Fibroblast of lung (primary cell): ENCODE measurements around the gene GPR55.

Experiments used
- EZH2 ChIP-seq: IDR thresholded peaks from 2 replicates; pipeline ENCODE4 v1.5.1; 2012; ENCODE audit warnings: low read length, control low read depth, mild to moderate bottlenecking; ENCODE audit errors: missing control alignments
- TF ChIP-seq, protein P1 (sequence below), 2 donors: IDR thresholded peaks in 1 of 2; conservative IDR thresholded peaks in 1 of 2; 1 replicate in 1 of 2; 2 replicates in 1 of 2; pipeline ENCODE4 v1.5.1; 2011 to 2012; ENCODE audit warnings: low read length in 2 of 2, control low read depth in 1 of 2, inconsistent platforms in 1 of 2, low read depth in 1 of 2, mild to moderate bottlenecking in 1 of 2

DNA sequence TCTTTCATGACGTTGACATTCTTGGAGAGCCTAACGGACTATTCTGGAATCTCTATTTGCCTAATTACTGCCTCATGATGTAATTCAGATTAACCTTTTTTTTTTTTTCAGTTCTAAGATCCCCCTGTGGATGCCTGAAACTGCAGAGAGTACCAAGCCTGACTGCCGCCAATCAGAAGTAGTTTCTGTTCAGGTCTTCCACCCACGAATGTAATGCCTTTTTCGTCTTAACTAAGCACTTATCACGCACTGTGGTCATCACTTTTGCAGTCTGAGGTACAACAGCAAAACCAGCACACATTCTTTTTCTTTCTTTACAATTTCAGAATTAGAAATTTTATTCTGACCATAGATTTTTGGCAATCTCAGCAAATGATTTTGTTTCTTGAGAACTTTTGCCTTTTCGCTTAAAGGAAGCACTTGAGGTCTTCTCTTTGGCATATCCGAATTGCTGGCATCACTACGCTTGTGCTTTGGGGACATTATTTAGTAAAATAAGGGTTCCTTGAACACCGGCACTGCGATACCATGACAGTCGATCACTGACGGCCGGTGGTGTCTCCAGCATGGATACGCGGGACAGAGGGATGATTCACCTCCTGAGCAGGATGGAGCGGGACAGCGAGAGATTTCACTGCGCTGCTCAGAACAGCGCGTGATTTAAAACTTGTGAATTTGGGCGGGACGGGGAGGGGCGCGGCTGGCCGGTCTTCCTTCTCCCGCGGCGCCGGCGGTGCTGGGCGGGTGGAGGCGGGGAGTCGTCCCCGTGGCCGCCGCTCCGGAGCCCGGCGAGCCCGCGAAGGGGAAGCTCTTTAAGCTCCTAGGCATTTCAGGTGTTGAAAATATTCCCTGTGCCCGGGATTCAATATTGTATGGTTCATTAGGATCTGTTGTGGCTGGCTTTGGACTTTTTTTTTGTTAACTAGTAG is 32.0 kb upstream of the GPR55 start:
- TF ChIP-seq, protein P1, sequence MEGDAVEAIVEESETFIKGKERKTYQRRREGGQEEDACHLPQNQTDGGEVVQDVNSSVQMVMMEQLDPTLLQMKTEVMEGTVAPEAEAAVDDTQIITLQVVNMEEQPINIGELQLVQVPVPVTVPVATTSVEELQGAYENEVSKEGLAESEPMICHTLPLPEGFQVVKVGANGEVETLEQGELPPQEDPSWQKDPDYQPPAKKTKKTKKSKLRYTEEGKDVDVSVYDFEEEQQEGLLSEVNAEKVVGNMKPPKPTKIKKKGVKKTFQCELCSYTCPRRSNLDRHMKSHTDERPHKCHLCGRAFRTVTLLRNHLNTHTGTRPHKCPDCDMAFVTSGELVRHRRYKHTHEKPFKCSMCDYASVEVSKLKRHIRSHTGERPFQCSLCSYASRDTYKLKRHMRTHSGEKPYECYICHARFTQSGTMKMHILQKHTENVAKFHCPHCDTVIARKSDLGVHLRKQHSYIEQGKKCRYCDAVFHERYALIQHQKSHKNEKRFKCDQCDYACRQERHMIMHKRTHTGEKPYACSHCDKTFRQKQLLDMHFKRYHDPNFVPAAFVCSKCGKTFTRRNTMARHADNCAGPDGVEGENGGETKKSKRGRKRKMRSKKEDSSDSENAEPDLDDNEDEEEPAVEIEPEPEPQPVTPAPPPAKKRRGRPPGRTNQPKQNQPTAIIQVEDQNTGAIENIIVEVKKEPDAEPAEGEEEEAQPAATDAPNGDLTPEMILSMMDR (conservative IDR thresholded peaks at IDR 0.05 in 1 of 2, IDR thresholded peaks at IDR 0.05 in 1 of 2; ENCODE audit: low read depth in 1 of 2, low read length in 2 of 2): no peak
- TF ChIP-seq EZH2: no peak
